ENCODE data around the gene PTGDR2.

DNA sequence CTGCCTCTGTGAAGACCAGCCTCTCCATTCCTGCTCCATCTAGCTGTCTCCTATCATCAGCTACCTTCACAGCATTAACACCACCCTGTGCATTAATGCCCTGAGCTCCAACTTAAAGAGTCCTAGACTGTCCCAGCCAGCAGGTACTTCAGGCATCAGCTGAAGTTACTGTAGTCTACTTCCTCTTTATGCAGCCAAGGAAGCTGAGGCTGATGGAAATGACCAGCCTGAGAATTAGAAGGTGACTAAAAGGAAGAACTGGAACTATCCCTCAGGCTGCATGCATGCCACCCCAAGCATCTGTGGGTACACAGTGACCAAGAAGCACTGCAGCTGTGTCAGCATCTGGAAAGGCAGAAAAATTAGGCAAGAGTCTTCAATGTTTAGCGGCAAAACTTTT, 42.4 kb downstream of the PTGDR2 start:
- TF ChIP-seq, protein P1, sequence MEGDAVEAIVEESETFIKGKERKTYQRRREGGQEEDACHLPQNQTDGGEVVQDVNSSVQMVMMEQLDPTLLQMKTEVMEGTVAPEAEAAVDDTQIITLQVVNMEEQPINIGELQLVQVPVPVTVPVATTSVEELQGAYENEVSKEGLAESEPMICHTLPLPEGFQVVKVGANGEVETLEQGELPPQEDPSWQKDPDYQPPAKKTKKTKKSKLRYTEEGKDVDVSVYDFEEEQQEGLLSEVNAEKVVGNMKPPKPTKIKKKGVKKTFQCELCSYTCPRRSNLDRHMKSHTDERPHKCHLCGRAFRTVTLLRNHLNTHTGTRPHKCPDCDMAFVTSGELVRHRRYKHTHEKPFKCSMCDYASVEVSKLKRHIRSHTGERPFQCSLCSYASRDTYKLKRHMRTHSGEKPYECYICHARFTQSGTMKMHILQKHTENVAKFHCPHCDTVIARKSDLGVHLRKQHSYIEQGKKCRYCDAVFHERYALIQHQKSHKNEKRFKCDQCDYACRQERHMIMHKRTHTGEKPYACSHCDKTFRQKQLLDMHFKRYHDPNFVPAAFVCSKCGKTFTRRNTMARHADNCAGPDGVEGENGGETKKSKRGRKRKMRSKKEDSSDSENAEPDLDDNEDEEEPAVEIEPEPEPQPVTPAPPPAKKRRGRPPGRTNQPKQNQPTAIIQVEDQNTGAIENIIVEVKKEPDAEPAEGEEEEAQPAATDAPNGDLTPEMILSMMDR (IDR thresholded peaks at IDR 0.05; ENCODE audit: poor library complexity): no peak
- TF ChIP-seq EZH2 (IDR thresholded peaks at IDR 0.05; ENCODE audit: borderline replicate concordance): no peak
